Endodermal cell (in vitro differentiated cells): ENCODE results near the gene PRKCA. TPM values are rescaled to one million over a fixed set of nuclear protein-coding genes. Genes with fewer than 3 reads are reported as not detected.
"Not testable (repeated sequence)": the region's sequence is repeated elsewhere in the genome, so short reads cannot be mapped to it uniquely, and the experiment has no call there.

Source experiments
- DNase-seq: peaks from one replicate; pipeline ENCODE4 v3.0.0-alpha.2; 2017
- H3K27ac ChIP-seq: 2 replicates; pipeline ENCODE4 v1.5.1; 2013; ENCODE audit warnings: mild to moderate bottlenecking, low read depth, low read length, moderate library complexity
- H3K27me3 ChIP-seq: 2 replicates; pipeline ENCODE4 v1.6.1; 2013; ENCODE audit warnings: mild to moderate bottlenecking, low read length, moderate library complexity; ENCODE audit not compliant: insufficient read depth, control insufficient read depth, poor library complexity, severe bottlenecking
- H3K36me3 ChIP-seq: 2 replicates; pipeline ENCODE4 v1.7.0; 2013; ENCODE audit warnings: mild to moderate bottlenecking, low read length, moderate library complexity; ENCODE audit not compliant: control insufficient read depth, insufficient read depth
- H3K4me1 ChIP-seq: one replicate; pipeline ENCODE4 v1.7.0; 2013; ENCODE audit warnings: low read length; ENCODE audit not compliant: control insufficient read depth, insufficient read depth
- H3K4me3 ChIP-seq: 2 replicates; pipeline ENCODE4 v1.5.1; 2013; ENCODE audit warnings: mild to moderate bottlenecking, low read length, moderate library complexity
- H3K9ac ChIP-seq: 2 replicates; pipeline ENCODE4 v1.6.1; 2013; ENCODE audit warnings: mild to moderate bottlenecking, low read length, moderate library complexity; ENCODE audit not compliant: poor library complexity, severe bottlenecking; ENCODE audit errors: extremely low read depth
- H3K9me3 ChIP-seq: 2 replicates; pipeline ENCODE4 v1.6.1; 2013; ENCODE audit warnings: mild to moderate bottlenecking, low read length, moderate library complexity; ENCODE audit not compliant: control insufficient read depth
- H3K27ac Mint-ChIP-seq: 2 replicates; pipeline ENCODE4 v1.8.0; 2020; ENCODE audit warnings: mixed read lengths
- H3K27me3 Mint-ChIP-seq: 2 replicates; pipeline ENCODE4 v1.8.0; 2021; ENCODE audit warnings: mild to moderate bottlenecking, mixed read lengths; ENCODE audit not compliant: insufficient read depth
- H3K36me3 Mint-ChIP-seq: 2 replicates; pipeline ENCODE4 v1.8.0; 2020; ENCODE audit warnings: low read depth, mixed read lengths
- H3K4me1 Mint-ChIP-seq: 2 replicates; pipeline ENCODE4 v1.8.0; 2020; ENCODE audit warnings: mixed read lengths
- H3K4me3 Mint-ChIP-seq: 2 replicates; pipeline ENCODE4 v1.8.0; 2020; ENCODE audit warnings: mild to moderate bottlenecking, moderate library complexity, mixed read lengths
- H3K9me3 Mint-ChIP-seq: 2 replicates; pipeline ENCODE4 v1.8.0; 2020; ENCODE audit warnings: mild to moderate bottlenecking, mixed read lengths
- CTCF ChIP-seq: fragments of 200-600 bp; sonication (generic); conservative IDR thresholded peaks from 2 replicates; pipeline ENCODE4 v1.5.0; 2021; ENCODE audit warnings: antibody characterized with exemption, mild to moderate bottlenecking
- WGBS, 2 experiments: methylation state at CpG; one replicate each; pipeline versions ENCODE4 v1.1.5 to v1.1.7; 2013; ENCODE audit warnings: missing lambda C conversion rate in 2 of 2, mixed read lengths in 1 of 2; ENCODE audit not compliant: insufficient coverage in 1 of 2, insufficient read length in 1 of 2; 5-methylcytosine and 5-hydroxymethylcytosine counted together
- total RNA-seq, 2 donors: library from RNA; stranded (reverse); fragmentation: NEBNext Ultra II Directional in 1 of 2; extraction: Animal tissue kit (Norgen Biotek cat#: 25700) in 1 of 2; gene quantifications; 2 replicates in 1 of 2; 3 replicates in 1 of 2; pipeline ENCODE4 v1.2.1, GENCODE V29; 2021

The PRKCA gene
- total RNA-seq, 2 donors from 2014 or later, result 8.7 to 14.6 TPM

- Histone ChIP-seq H3K4me3 (no peak overlapping the region), H3K27ac (no peak overlapping the region), H3K9ac (no peak overlapping the region), H3K36me3 (no peaks in the 10 kb centered on the region), H3K27me3 (no peaks in the 10 kb centered on the region), H3K9me3 (no peaks in the 10 kb centered on the region), H3K4me1 (peaks cover 8% of the 10 kb centered on the region)
- H3K27ac Mint-ChIP-seq, result no peak overlapping the region
- no peaks in the 10 kb centered on the region for H3K9me3 Mint-ChIP-seq
- no peaks in the 10 kb centered on the region for H3K36me3 Mint-ChIP-seq
- H3K27me3 Mint-ChIP-seq, result no peaks in the 10 kb centered on the region
- WGBS, 2 experiments, result 84 to 100% methylated on average over 1 to 4 of the region's 4 CpGs
- peaks cover 24% of the 10 kb centered on the region for H3K4me1 Mint-ChIP-seq
- no peak overlapping the region for H3K4me3 Mint-ChIP-seq
- no peak for DNase-seq
- TF ChIP-seq CTCF, result no peak
Measured at GRCh38 chr17:66488864-66489263, 186.5 kb downstream of the PRKCA start.

- H3K27me3 Mint-ChIP-seq, H3K9ac ChIP-seq, H3K36me3 ChIP-seq, H3K27ac Mint-ChIP-seq, H3K4me3 ChIP-seq, H3K36me3 Mint-ChIP-seq, H3K4me1 ChIP-seq, H3K9me3 ChIP-seq, H3K9me3 Mint-ChIP-seq, H3K27me3 ChIP-seq, H3K27ac ChIP-seq, DNase-seq, H3K4me3 Mint-ChIP-seq: not testable (repeated sequence)
- peaks cover 28% of the 10 kb centered on the region for H3K4me1 Mint-ChIP-seq
- WGBS, 2 experiments, result 90 to 100% methylated on average over 1 to 3 of the region's 3 CpGs
Measured at GRCh38 chr17:66489576-66489975, 187.2 kb downstream of the PRKCA start.

GRCh38 chr17:66491213-66491612, 188.8 kb downstream of the PRKCA start:
- no peak for DNase-seq
- H3K27me3 Mint-ChIP-seq, result no peaks in the 10 kb centered on the region
- Histone ChIP-seq H3K27me3 (no peaks in the 10 kb centered on the region), H3K36me3 (no peaks in the 10 kb centered on the region), H3K4me3 (no peak overlapping the region), H3K9ac (no peak overlapping the region), H3K27ac (no peak overlapping the region), H3K9me3 (no peaks in the 10 kb centered on the region), H3K4me1 (peaks cover 6% of the 10 kb centered on the region)
- H3K36me3 Mint-ChIP-seq, result no peaks in the 10 kb centered on the region
- H3K9me3 Mint-ChIP-seq, result no peaks in the 10 kb centered on the region
- 84 to 93% methylated on average over 2 of the region's 2 CpGs for WGBS, 2 experiments
- TF ChIP-seq CTCF, result no peak
- H3K4me1 Mint-ChIP-seq, result peaks cover 20% of the 10 kb centered on the region
- H3K4me3 Mint-ChIP-seq, result no peak overlapping the region
- no peak overlapping the region for H3K27ac Mint-ChIP-seq

- no peak for DNase-seq
- no peak for TF ChIP-seq CTCF
- H3K4me1 Mint-ChIP-seq, result peaks cover 20% of the 10 kb centered on the region
- Histone ChIP-seq H3K4me3 (no peak overlapping the region), H3K27me3 (no peaks in the 10 kb centered on the region), H3K9ac (no peak overlapping the region), H3K36me3 (no peaks in the 10 kb centered on the region), H3K27ac (no peak overlapping the region), H3K4me1 (peaks cover 6% of the 10 kb centered on the region), H3K9me3 (no peaks in the 10 kb centered on the region)
- H3K27ac Mint-ChIP-seq, result no peak overlapping the region
- no peaks in the 10 kb centered on the region for H3K36me3 Mint-ChIP-seq
- 93% methylated on average over 2 of the region's 3 CpGs; no CpG with 5 or more reads in 1 of the 2 experiments for WGBS, 2 experiments
- H3K9me3 Mint-ChIP-seq, result no peaks in the 10 kb centered on the region
- no peaks in the 10 kb centered on the region for H3K27me3 Mint-ChIP-seq
- H3K4me3 Mint-ChIP-seq, result no peak overlapping the region
Measured at GRCh38 chr17:66491665-66492064, 189.3 kb downstream of the PRKCA start.
